Sigmoid colon (tissue), 7 donors: ENCODE data around the gene RAP1A. TPM values are rescaled to one million over a fixed set of nuclear protein-coding genes. Genes with fewer than 3 reads are reported as not detected.

Source experiments
- DNase-seq: peaks from one replicate; pipeline ENCODE4 v3.0.0-alpha.2; 2019
- H3K27ac ChIP-seq, 4 donors: fragments of 200-600 bp; sonication (generic); one replicate each; pipeline ENCODE4 v1.5.1; 2016 to 2019; ENCODE audit warnings: mild to moderate bottlenecking in 1 of 4
- H3K27me3 ChIP-seq, 3 donors: fragments of 200-600 bp; sonication (generic); one replicate each; pipeline ENCODE4 v1.5.1; 2019; ENCODE audit warnings: mild to moderate bottlenecking in 1 of 3
- H3K36me3 ChIP-seq, 4 donors: fragments of 200-600 bp; sonication (generic); one replicate each; pipeline ENCODE4 v1.5.1; 2016 to 2019
- H3K4me1 ChIP-seq, 4 donors: fragments of 200-600 bp; sonication (generic); one replicate each; pipeline ENCODE4 v1.5.1; 2017 to 2019
- H3K4me3 ChIP-seq, 4 donors: fragments of 200-600 bp; sonication (generic); one replicate each; pipeline ENCODE4 v1.5.1; 2017 to 2019; ENCODE audit warnings: mild to moderate bottlenecking in 2 of 4, moderate library complexity in 1 of 4
- H3K9me3 ChIP-seq, 4 donors: fragments of 200-600 bp in 3 of 4; sonication (generic) in 3 of 4; one replicate each; pipeline versions ENCODE4 v1.5.1 to v1.6.1; 2013 to 2019
- EP300 ChIP-seq, 4 donors: sonication (generic); formaldehyde crosslinking; IDR thresholded peaks; one replicate each; pipeline ENCODE4 v1.6.1; 2017; ENCODE audit warnings: antibody characterized with exemption in 4 of 4
- POLR2A ChIP-seq, 2 donors: fragments of 450-650 bp; IDR thresholded peaks; one replicate each; pipeline ENCODE4 v1.6.1; 2016; ENCODE audit warnings: antibody characterized with exemption in 2 of 2, mild to moderate bottlenecking in 2 of 2, moderate library complexity in 2 of 2
- POLR2AphosphoS5 ChIP-seq, 4 donors: sonication (generic); formaldehyde crosslinking; IDR thresholded peaks; one replicate each; pipeline ENCODE4 v1.6.1; 2017; ENCODE audit warnings: antibody characterized with exemption in 4 of 4
- WGBS, 2 donors: extraction: QIAGEN DNeasy Blood & Tissue Kit; methylation state at CpG; one replicate each; pipeline ENCODE4 v1.1.7; 2013; 5-methylcytosine and 5-hydroxymethylcytosine counted together
- intact Hi-C: fragments of 100-400 bp; cut with DNase I; formaldehyde crosslinking; loops from one replicate; pipeline ENCODE4 v1.15.1; 2023
- polyA plus RNA-seq, 3 donors: library from polyadenylated mRNA; stranded (reverse); fragments of 200-250 nt; gene quantifications; one replicate each; pipeline ENCODE4 v1.2.3, GENCODE V29; 2013
- total RNA-seq, 4 donors: library from RNA; depleted of rRNA; stranded (reverse); fragments of >200 nt; gene quantifications; one replicate each; pipeline ENCODE4 v1.1.0, GENCODE V29; 2016
- TF ChIP-seq, protein P1 (sequence below), 4 experiments: fragments of 450-650 bp in 3 of 4; fragments of 200-600 bp in 1 of 4; IDR thresholded peaks; one replicate each; pipeline ENCODE4 v1.5.1; 2016 to 2019; ENCODE audit warnings: antibody characterized with exemption in 4 of 4, mild to moderate bottlenecking in 3 of 4, moderate library complexity in 2 of 4
- donor health status: healthy with polysubstance abuse.
- donor health status: Bipolar disorder and iron deficiency.
- donor health status: healthy.

Gene RAP1A
- total and polyA plus RNA-seq, 7 donors: 87.5 to 381 (median 213) TPM

DNA sequence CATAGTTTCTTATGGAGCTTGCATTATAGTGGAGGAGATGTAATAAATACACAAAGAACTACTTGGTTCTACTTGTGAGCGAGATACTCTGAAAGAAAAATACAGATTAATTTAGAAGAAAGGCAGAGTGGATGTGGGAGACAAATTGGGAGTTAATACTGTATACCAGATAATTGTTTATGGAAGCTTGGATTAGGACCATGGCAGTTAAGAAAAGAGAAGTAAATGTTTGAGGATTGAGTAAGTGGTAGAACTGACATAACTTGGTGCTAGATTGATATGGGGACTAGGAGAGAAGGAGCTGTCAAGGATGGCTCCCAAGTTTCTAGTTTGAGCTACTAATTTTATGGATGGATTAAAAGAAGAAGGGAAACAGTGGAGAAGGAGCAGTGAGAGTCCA, 72.3 kb downstream of the RAP1A start:
- H3K9me3 ChIP-seq: no peaks in the 10 kb centered on the region
- H3K4me3 ChIP-seq: no peak overlapping the region
- intact Hi-C loops: no loop called here
- H3K4me1 ChIP-seq: peaks cover 0 to 49% (median 31%) of the 10 kb centered on the region in 4 donors
- H3K36me3 ChIP-seq: peaks cover 0 to 45% (median 2%) of the 10 kb centered on the region in 4 donors
- H3K27ac ChIP-seq: peak overlapping the region in 3 of 4 donors; percentile 63 to 68 (median 65)
- TF ChIP-seq POLR2AphosphoS5 (IDR thresholded peaks at IDR 0.05) (no peak), POLR2A (IDR thresholded peaks at IDR 0.05) (no peak), EP300 (IDR thresholded peaks at IDR 0.05) (no peak)
- TF ChIP-seq, protein P1, sequence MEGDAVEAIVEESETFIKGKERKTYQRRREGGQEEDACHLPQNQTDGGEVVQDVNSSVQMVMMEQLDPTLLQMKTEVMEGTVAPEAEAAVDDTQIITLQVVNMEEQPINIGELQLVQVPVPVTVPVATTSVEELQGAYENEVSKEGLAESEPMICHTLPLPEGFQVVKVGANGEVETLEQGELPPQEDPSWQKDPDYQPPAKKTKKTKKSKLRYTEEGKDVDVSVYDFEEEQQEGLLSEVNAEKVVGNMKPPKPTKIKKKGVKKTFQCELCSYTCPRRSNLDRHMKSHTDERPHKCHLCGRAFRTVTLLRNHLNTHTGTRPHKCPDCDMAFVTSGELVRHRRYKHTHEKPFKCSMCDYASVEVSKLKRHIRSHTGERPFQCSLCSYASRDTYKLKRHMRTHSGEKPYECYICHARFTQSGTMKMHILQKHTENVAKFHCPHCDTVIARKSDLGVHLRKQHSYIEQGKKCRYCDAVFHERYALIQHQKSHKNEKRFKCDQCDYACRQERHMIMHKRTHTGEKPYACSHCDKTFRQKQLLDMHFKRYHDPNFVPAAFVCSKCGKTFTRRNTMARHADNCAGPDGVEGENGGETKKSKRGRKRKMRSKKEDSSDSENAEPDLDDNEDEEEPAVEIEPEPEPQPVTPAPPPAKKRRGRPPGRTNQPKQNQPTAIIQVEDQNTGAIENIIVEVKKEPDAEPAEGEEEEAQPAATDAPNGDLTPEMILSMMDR (IDR thresholded peaks at IDR 0.05): no peak
- no peaks in the 10 kb centered on the region for H3K27me3 ChIP-seq
- 94 to 98% methylated on average over 1 of the region's 1 CpG for WGBS, 2 donors
- DNase-seq: no peak

DNA sequence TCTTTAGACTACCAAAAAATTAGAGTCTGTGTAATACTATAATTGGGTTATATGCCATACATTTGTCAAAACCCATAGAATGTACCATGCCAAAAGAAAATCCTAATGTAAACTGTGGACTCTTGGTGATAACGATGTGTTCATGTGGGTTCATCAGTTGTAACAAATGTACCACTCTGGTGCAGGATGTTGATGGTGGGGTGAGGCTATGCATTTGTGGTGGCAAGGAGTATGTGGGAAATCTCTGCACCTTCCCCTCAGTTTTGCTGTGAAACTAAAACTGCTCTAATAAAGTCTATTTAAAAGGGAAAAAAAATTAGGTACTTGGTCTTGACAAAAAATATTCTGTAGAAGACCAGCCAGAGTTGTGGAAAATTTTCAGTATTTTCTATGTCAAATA, 76.2 kb downstream of the RAP1A start:
- 64 to 75% methylated on average over 1 of the region's 1 CpG for WGBS, 2 donors
- no peak for DNase-seq
- Histone ChIP-seq H3K9me3 (no peaks in the 10 kb centered on the region), H3K4me1 (peaks cover 0 to 35% (median 16%) of the 10 kb centered on the region in 4 donors), H3K36me3 (peaks cover 16 to 85% (median 31%) of the 10 kb centered on the region in 4 donors), H3K4me3 (no peak overlapping the region), H3K27me3 (no peaks in the 10 kb centered on the region), H3K27ac (peak overlapping the region in 1 of 4 donors; percentile 7)
- intact Hi-C loops: no loop called here
- no peak for TF ChIP-seq POLR2A (IDR thresholded peaks at IDR 0.05)
- TF ChIP-seq POLR2AphosphoS5 (IDR thresholded peaks at IDR 0.05): no peak
- no peak for TF ChIP-seq EP300 (IDR thresholded peaks at IDR 0.05)
- TF ChIP-seq, protein P1 (IDR thresholded peaks at IDR 0.05): no peak

GRCh38 chr1:111696330-111696729, 76.7 kb downstream of the RAP1A start:
- Histone ChIP-seq H3K27ac (peak overlapping the region in 1 of 4 donors; percentile 7), H3K4me1 (peaks cover 0 to 30% (median 11%) of the 10 kb centered on the region in 4 donors), H3K27me3 (no peaks in the 10 kb centered on the region), H3K36me3 (peaks cover 17 to 89% (median 34%) of the 10 kb centered on the region in 4 donors), H3K9me3 (no peaks in the 10 kb centered on the region), H3K4me3 (no peak overlapping the region)
- intact Hi-C loops: no loop called here
- no peak for TF ChIP-seq POLR2A (IDR thresholded peaks at IDR 0.05)
- TF ChIP-seq EP300 (IDR thresholded peaks at IDR 0.05): no peak
- TF ChIP-seq POLR2AphosphoS5 (IDR thresholded peaks at IDR 0.05): no peak
- TF ChIP-seq, protein P1 (IDR thresholded peaks at IDR 0.05): no peak
- DNase-seq: no peak

DNA sequence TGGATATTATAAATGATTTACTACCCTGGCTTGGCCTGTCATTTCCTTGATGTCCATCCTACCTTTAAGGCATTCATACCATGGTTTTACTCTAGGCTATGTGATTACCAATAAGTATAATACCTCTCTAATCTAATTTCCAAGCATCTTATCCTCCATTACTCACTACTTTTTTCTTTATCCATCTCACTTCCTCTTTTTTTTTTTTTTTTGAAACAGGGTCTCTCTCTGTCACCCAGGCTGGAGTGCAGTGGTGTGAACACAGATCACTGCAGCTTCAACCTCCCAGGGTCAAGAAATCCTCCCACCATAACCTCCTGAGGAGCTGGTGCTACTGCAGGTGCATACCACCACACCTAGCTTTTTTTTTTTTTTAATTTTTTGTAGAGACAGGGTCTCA, 79.7 kb downstream of the RAP1A start:
- Histone ChIP-seq H3K36me3 (peaks cover 17 to 92% (median 36%) of the 10 kb centered on the region in 4 donors), H3K27me3 (no peaks in the 10 kb centered on the region), H3K4me3 (no peak overlapping the region), H3K27ac (no peak overlapping the region), H3K4me1 (peaks cover 0 to 7% (median 0%) of the 10 kb centered on the region in 4 donors), H3K9me3 (no peaks in the 10 kb centered on the region)
- DNase-seq: no peak
- no peak for TF ChIP-seq POLR2A (IDR thresholded peaks at IDR 0.05)
- TF ChIP-seq, protein P1 (IDR thresholded peaks at IDR 0.05): no peak
- no peak for TF ChIP-seq POLR2AphosphoS5 (IDR thresholded peaks at IDR 0.05)
- no peak for TF ChIP-seq EP300 (IDR thresholded peaks at IDR 0.05)
- intact Hi-C loops: no loop called here

DNA sequence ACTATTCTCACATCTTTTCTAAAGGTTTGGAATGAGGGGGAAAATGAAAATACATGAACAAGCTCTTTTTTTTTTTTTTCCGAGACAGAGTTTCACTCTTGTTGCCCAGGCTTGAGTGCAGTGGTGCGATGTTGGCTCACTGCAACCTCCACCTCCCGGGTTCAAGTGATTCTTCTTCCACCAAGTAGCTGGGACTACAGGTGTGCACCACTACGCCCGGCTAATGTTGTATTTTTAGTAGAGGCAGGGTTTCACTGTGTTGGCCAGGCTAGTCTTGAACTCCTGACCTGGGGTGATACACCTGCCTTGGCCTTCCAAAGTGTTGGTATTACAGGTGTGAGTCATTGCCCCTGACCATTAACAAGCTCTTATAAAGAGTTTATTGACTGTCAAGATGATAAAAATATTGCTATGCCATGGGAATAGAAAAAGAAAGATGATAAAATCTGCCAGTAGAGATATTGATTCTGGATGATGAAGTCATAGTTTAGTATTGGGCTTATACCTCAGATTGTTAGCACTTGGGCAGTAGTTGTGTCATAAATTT, 83.0 kb downstream of the RAP1A start:
- 91 to 96% methylated on average over 5 of the region's 5 CpGs for WGBS, 2 donors
- DNase-seq: no peak
- H3K27ac ChIP-seq: no peak overlapping the region
- TF ChIP-seq POLR2A (IDR thresholded peaks at IDR 0.05) (no peak), POLR2AphosphoS5 (IDR thresholded peaks at IDR 0.05) (no peak), EP300 (IDR thresholded peaks at IDR 0.05) (no peak)
- TF ChIP-seq, protein P1 (IDR thresholded peaks at IDR 0.05): no peak
- no peaks in the 10 kb centered on the region for H3K27me3 ChIP-seq
- no peak overlapping the region for H3K4me3 ChIP-seq
- intact Hi-C loops: no loop called here
- H3K9me3 ChIP-seq: no peaks in the 10 kb centered on the region
- peaks cover 24 to 100% (median 37%) of the 10 kb centered on the region in 4 donors for H3K36me3 ChIP-seq
- H3K4me1 ChIP-seq: peaks cover 0 to 9% (median 4%) of the 10 kb centered on the region in 4 donors
